Chondrocyte (in vitro differentiated cells): Measurements from ENCODE around the gene NRG2. TPM values are rescaled to one million over a fixed set of nuclear protein-coding genes. Genes with fewer than 3 reads are reported as not detected.

Source experiments
- DNase-seq: peaks from one replicate; pipeline ENCODE4 v3.0.0; 2021; ENCODE audit warnings: mixed read lengths, low spot score
- H3K27ac Mint-ChIP-seq: one replicate; pipeline ENCODE4 v1.8.0; 2021; ENCODE audit warnings: mild to moderate bottlenecking, moderate library complexity, mixed read lengths; ENCODE audit not compliant: unreplicated experiment
- H3K27me3 Mint-ChIP-seq: 2 replicates; pipeline ENCODE4 v1.8.0; 2021; ENCODE audit warnings: low read depth, mixed read lengths
- H3K36me3 Mint-ChIP-seq: 2 replicates; pipeline ENCODE4 v1.8.0; 2021; ENCODE audit warnings: low read depth, mixed read lengths
- H3K4me1 Mint-ChIP-seq: 2 replicates; pipeline ENCODE4 v1.8.0; 2021; ENCODE audit warnings: low read depth, mild to moderate bottlenecking, mixed read lengths
- H3K4me3 Mint-ChIP-seq: one replicate; pipeline ENCODE4 v1.8.0; 2021; ENCODE audit warnings: mild to moderate bottlenecking, moderate library complexity, mixed read lengths; ENCODE audit not compliant: unreplicated experiment
- H3K9me3 Mint-ChIP-seq: 2 replicates; pipeline ENCODE4 v1.8.0; 2021; ENCODE audit warnings: low read depth, mixed read lengths
- total RNA-seq: library from RNA; stranded (reverse); gene quantifications from 3 replicates; pipeline ENCODE4 v1.2.1, GENCODE V29; 2021
- TF ChIP-seq, protein P1 (sequence below): fragments of 200-600 bp; sonication (generic); IDR thresholded peaks from 2 replicates; pipeline ENCODE4 v1.5.0; 2021; ENCODE audit warnings: antibody characterized with exemption, mild to moderate bottlenecking, moderate library complexity

NRG2 gene
- total RNA-seq, 1 donor from 2014 or later = 0.27 TPM

DNA sequence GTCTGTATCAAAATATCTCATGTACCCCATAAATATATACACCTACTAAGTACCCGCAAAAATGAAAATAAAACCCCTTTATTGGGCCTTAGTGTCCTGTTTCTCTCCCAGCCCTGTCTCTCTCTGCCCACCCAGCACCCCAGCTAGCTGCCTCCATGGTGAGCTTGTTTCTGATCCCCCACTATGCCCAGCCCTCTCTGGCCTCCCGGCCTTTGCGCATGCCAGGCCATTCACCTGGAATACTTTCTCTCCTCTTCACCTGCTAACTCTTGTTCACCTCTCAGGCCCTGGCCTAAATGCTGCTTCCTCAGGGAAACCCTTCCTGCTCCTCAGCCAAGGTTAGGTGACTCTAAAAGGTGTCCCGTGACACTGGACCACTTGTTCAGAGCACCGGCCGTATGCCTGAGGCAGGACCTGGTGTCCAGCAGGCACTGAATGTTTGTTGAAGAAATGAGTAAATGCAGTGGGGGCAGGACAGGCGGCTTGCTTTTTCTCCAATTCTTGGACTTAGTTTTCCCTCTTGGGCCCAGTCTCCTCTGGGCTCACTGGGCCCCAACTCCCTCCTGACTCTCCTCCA is 189.0 kb downstream of the NRG2 start:
- Mint-ChIP-seq H3K27me3 (peaks cover 15% of the 10 kb centered on the region), H3K4me3 (no peak overlapping the region)

DNA sequence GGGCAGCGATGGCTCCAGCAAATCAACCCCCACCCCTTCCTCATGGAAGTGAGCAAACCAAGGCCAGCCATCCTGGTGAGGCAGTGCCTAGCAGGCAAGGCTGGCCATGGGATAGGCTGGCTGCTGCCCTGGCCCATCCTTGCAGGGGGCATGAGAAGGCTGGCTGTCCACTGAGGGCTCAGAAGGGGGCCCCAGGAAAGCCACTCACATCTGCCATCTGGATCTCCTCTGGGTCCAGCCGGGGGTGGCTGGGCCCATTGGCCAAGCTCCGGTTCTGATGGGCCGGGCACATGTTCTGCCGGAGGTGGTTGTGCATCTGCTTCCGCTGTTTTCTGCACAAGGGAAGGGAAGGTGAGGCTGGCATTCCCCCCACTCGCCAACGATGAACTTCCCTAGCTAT is 190.4 kb downstream of the NRG2 start:
- no peak overlapping the region for H3K27ac Mint-ChIP-seq
- H3K36me3 Mint-ChIP-seq = no peaks in the 10 kb centered on the region
- H3K4me3 Mint-ChIP-seq = no peak overlapping the region
- DNase-seq = no peak
- H3K27me3 Mint-ChIP-seq = peaks cover 12% of the 10 kb centered on the region
- no peaks in the 10 kb centered on the region for H3K9me3 Mint-ChIP-seq
- TF ChIP-seq, protein P1, sequence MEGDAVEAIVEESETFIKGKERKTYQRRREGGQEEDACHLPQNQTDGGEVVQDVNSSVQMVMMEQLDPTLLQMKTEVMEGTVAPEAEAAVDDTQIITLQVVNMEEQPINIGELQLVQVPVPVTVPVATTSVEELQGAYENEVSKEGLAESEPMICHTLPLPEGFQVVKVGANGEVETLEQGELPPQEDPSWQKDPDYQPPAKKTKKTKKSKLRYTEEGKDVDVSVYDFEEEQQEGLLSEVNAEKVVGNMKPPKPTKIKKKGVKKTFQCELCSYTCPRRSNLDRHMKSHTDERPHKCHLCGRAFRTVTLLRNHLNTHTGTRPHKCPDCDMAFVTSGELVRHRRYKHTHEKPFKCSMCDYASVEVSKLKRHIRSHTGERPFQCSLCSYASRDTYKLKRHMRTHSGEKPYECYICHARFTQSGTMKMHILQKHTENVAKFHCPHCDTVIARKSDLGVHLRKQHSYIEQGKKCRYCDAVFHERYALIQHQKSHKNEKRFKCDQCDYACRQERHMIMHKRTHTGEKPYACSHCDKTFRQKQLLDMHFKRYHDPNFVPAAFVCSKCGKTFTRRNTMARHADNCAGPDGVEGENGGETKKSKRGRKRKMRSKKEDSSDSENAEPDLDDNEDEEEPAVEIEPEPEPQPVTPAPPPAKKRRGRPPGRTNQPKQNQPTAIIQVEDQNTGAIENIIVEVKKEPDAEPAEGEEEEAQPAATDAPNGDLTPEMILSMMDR = no peak
- peaks cover 3% of the 10 kb centered on the region for H3K4me1 Mint-ChIP-seq

More for the DNA sequence above, 189.0 kb downstream of the NRG2 start:
- DNase-seq = peak; percentile 59
- H3K27ac Mint-ChIP-seq = no peak overlapping the region
- no peaks in the 10 kb centered on the region for H3K9me3 Mint-ChIP-seq
- no peaks in the 10 kb centered on the region for H3K4me1 Mint-ChIP-seq
- H3K36me3 Mint-ChIP-seq = no peaks in the 10 kb centered on the region
- TF ChIP-seq, protein P1 = no peak

DNA sequence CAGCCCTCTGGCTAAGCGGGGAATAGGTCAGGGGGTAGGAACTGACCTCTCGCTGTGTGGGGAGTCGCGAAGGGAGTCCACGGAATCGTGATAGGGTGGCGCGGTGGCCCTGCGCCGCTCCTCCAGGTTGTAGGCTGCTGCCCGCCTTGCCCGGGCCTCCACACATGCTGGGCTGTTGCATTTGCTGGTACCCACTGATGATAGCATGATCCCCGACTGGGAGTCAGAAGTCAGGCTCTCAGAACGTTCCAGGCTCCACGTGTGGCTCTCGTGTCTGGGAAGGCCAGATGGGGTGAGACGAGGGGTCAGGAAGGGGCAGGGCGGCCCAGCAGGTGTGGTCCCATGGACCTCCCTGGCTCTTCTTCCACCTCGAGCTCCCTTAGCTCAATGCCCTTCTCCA is 191.5 kb downstream of the NRG2 start:
- Mint-ChIP-seq H3K27me3 (peaks cover 15% of the 10 kb centered on the region), H3K27ac (no peak overlapping the region), H3K9me3 (no peaks in the 10 kb centered on the region), H3K36me3 (no peaks in the 10 kb centered on the region), H3K4me1 (peaks cover 6% of the 10 kb centered on the region), H3K4me3 (no peak overlapping the region)
- DNase-seq = peak; percentile 71
- TF ChIP-seq, protein P1 = no peak

DNA sequence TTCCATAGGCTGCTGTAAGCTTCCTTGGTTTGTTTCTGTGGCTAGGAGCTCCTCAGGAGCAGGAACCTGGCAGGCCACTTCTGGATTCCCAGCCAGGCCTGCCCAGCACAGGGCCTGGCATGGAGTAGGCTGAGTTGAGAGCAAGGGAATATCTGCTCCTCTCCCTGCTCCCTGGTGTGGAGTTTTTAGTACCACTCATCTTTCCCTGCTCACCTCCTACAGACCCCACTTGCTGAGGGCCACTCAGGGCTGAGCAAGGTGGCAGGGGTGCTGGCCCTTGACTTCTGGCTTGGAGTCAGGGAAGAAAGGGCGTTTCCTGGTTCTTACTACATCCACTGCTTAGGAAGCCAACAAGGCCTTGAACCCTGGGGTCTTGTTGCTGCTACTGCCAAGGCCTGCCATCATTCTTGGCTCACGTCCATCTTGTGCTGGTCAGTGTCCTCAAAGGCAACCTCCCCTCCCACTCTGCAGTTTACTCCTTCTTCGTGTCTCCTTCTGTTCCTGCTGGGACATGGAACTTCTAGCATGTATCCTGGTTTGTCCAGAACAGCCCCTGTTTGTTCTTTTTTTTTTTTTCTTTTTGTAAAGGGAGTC is 192.6 kb downstream of the NRG2 start:
- DNase-seq = no peak
- peaks cover 17% of the 10 kb centered on the region for H3K27me3 Mint-ChIP-seq
- no peaks in the 10 kb centered on the region for H3K9me3 Mint-ChIP-seq
- no peaks in the 10 kb centered on the region for H3K36me3 Mint-ChIP-seq
- peaks cover 6% of the 10 kb centered on the region for H3K4me1 Mint-ChIP-seq
- TF ChIP-seq, protein P1 = no peak
- H3K27ac Mint-ChIP-seq = no peak overlapping the region
- H3K4me3 Mint-ChIP-seq = no peak overlapping the region

DNA sequence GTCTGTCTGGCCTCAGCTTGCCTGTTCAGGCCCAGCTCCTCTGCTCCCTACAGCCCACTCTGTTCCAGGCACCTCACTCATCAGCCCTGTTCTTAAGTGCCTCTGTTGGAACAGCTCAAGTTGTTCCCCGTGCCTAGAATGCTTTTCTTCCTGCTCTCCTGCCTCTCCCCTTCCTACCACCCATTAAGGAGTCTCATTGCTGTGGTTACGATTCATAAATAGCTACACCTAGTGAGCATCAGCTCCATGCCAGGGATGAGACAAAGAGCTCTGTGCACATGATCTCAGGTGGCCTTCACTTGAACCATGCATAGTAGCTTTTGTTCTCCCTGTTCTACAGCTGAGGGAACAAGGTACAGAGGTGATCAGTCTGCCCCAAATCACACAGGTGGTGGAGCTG is 193.2 kb downstream of the NRG2 start:
- no peaks in the 10 kb centered on the region for H3K36me3 Mint-ChIP-seq
- no peaks in the 10 kb centered on the region for H3K9me3 Mint-ChIP-seq
- H3K4me3 Mint-ChIP-seq = no peak overlapping the region
- no peak overlapping the region for H3K27ac Mint-ChIP-seq
- no peak for DNase-seq
- H3K27me3 Mint-ChIP-seq = peaks cover 14% of the 10 kb centered on the region
- TF ChIP-seq, protein P1 = no peak
- peaks cover 6% of the 10 kb centered on the region for H3K4me1 Mint-ChIP-seq
